ENCODE data around the gene FKBP7. TPM values are rescaled to one million over a fixed set of nuclear protein-coding genes. Genes with fewer than 3 reads are reported as not detected.

FKBP7 gene
- total RNA-seq, 1 donor from 2014 or later, result 1.3 TPM

DNA sequence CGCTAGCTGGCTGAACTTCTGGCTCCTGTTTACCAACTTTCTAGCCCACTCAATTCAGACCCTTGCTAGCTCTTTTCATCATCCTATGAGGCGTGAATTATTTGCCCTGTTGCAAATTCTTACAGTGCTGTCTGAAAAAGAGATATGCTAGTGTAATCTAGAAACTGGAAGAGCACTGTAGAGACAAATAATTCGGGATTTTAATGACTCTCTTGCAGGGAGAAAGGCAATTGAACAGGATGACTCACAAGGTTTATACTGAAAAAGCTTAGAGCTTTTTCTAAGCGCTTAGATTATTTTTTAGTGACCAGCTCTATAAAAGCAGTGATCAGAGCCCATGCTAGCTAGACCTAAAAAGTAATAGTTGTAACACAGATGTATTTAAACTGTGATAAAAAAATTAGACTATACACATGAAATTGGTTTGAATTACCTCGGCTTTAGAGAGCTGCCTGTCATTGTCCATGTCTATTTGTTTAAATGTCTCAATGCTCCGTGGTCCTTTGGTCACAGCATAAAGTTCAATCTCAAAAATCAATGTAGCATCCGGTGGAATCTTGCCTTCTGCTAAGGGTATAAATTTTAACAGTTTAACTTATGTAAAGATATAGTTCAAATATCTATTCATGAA lies 9.1 kb downstream of the FKBP7 start:
- TF ChIP-seq, protein P1, sequence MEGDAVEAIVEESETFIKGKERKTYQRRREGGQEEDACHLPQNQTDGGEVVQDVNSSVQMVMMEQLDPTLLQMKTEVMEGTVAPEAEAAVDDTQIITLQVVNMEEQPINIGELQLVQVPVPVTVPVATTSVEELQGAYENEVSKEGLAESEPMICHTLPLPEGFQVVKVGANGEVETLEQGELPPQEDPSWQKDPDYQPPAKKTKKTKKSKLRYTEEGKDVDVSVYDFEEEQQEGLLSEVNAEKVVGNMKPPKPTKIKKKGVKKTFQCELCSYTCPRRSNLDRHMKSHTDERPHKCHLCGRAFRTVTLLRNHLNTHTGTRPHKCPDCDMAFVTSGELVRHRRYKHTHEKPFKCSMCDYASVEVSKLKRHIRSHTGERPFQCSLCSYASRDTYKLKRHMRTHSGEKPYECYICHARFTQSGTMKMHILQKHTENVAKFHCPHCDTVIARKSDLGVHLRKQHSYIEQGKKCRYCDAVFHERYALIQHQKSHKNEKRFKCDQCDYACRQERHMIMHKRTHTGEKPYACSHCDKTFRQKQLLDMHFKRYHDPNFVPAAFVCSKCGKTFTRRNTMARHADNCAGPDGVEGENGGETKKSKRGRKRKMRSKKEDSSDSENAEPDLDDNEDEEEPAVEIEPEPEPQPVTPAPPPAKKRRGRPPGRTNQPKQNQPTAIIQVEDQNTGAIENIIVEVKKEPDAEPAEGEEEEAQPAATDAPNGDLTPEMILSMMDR (IDR thresholded peaks at IDR 0.05; ENCODE audit: insufficient read depth, low read length, severe bottlenecking), result no peak
- H3K36me3 ChIP-seq (ENCODE audit: control insufficient read depth, insufficient read depth, low read length), result no peaks in the 10 kb centered on the region
- H3K27me3 ChIP-seq (ENCODE audit: control insufficient read depth, insufficient read depth, low read length), result no peaks in the 10 kb centered on the region
- FAIRE-seq (no peak), DNase-seq (ENCODE audit: low read depth) (no peak)
- H3K4me3 ChIP-seq (ENCODE audit: low read depth, low read length), result no peak overlapping the region

DNA sequence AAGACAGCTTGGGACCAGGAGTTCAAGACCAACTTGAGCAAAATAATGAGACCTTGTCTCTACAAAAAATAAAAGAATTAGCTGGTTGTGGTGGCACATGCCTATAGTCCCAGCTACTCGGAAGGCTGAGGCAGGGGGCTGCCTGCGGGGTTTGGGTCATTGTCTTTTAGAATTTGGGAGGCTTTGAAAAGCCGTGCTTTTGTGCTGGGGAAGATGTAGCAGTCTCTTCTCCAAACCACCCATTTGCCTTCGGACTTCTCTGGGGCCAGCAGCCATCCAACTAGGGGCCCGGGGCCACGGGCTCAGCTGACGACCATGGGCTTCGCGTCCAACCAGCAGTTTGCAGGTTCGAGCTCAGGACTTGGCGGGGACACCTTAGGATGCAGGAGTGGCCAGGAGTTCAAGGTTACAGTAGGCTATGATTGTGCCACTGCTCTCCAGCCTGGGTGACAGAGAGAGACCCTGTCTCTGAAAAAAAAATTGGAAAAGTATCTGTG lies 21.0 kb downstream of the FKBP7 start:
- H3K36me3 ChIP-seq (ENCODE audit: control insufficient read depth, insufficient read depth, low read length), result no peaks in the 10 kb centered on the region
- TF ChIP-seq, protein P1 (IDR thresholded peaks at IDR 0.05; ENCODE audit: insufficient read depth, low read length, severe bottlenecking), result no peak
- FAIRE-seq (no peak), DNase-seq (ENCODE audit: low read depth) (no peak)
- no peak overlapping the region for H3K4me3 ChIP-seq (ENCODE audit: low read depth, low read length)
- H3K27me3 ChIP-seq (ENCODE audit: control insufficient read depth, insufficient read depth, low read length), result no peaks in the 10 kb centered on the region

DNA sequence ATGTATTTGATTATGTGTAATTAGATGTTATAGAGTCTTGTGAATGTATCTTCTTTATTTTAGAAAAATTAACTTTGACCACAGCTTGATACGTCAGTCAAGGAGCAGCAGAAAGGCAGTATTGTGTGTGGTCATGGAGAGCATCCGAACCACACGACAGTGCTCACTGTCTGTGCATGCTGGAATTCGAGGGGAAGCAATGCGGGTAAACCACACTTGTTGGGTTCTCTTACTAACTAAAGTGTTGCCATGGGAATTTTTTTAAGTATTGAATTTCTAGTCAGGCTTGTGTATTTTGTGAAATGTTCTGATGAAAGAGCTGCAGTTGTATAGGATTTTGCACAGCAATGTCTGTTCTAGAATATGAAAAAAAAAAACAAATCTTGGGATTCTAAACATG lies 22.5 kb downstream of the FKBP7 start:
- no peak overlapping the region for H3K4me3 ChIP-seq (ENCODE audit: low read depth, low read length)
- DNase-seq (ENCODE audit: low read depth) (no peak), FAIRE-seq (no peak)
- TF ChIP-seq, protein P1 (IDR thresholded peaks at IDR 0.05; ENCODE audit: insufficient read depth, low read length, severe bottlenecking), result no peak
- no peaks in the 10 kb centered on the region for H3K36me3 ChIP-seq (ENCODE audit: control insufficient read depth, insufficient read depth, low read length)
- H3K27me3 ChIP-seq (ENCODE audit: control insufficient read depth, insufficient read depth, low read length), result no peaks in the 10 kb centered on the region

DNA sequence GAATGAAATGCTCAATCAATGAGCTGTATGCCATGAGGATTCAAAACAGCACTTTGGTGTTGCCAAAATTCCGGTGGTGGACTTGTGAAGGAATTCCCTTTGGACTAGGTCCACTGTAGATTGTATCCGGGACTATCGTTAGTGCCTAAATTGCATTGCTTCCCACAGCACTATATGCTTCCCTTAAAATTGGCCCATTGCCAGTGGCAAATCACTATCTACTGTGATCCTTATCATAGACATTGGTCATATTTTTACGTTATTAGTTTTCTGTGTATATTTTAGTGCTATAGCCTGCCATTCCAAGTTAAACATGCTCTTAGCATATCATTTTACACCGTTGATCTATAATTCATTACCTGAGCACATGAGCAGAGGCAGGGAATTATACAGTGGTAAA lies 25.5 kb downstream of the FKBP7 start:
- Histone ChIP-seq H3K4me3 (ENCODE audit: low read depth, low read length) (no peak overlapping the region), H3K36me3 (ENCODE audit: control insufficient read depth, insufficient read depth, low read length) (peaks cover 1% of the 10 kb centered on the region), H3K27me3 (ENCODE audit: control insufficient read depth, insufficient read depth, low read length) (no peaks in the 10 kb centered on the region)
- FAIRE-seq (no peak), DNase-seq (ENCODE audit: low read depth) (no peak)
- TF ChIP-seq, protein P1 (IDR thresholded peaks at IDR 0.05; ENCODE audit: insufficient read depth, low read length, severe bottlenecking), result no peak

DNA sequence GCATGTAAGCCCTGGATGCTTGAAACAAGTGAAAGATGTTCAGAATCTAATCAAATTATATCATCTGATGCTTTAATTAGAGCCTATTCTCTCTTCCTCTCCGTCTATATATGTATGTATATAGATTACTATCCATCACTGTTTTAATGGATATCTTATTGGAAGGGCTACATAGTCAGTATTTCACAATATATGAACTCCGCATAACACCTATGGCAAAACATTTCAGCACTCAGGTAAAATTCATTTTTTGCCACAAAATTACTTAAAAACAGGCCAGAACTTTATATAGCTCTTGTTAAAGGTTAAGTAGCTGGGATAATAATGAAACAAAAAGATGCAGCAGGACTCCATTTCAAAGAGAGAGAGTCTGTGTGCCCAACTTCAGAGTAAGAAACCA lies 26.1 kb downstream of the FKBP7 start:
- Histone ChIP-seq H3K27me3 (ENCODE audit: control insufficient read depth, insufficient read depth, low read length) (no peaks in the 10 kb centered on the region), H3K36me3 (ENCODE audit: control insufficient read depth, insufficient read depth, low read length) (peaks cover 1% of the 10 kb centered on the region), H3K4me3 (ENCODE audit: low read depth, low read length) (no peak overlapping the region)
- no peak for DNase-seq (ENCODE audit: low read depth)
- TF ChIP-seq, protein P1 (IDR thresholded peaks at IDR 0.05; ENCODE audit: insufficient read depth, low read length, severe bottlenecking), result no peak
- FAIRE-seq, result no peak

All from bronchial epithelial cell (primary cell).